Urothelium cell line (cell line): ENCODE data around the gene FAM156A.
"Not testable (repeated sequence)": the region's sequence is repeated elsewhere in the genome, so short reads cannot be mapped to it uniquely, and the experiment has no call there.

Source experiments
- DNase-seq: peaks from one replicate; pipeline ENCODE4 v3.0.0; 2011; ENCODE audit warnings: low spot score, mixed read lengths
- FAIRE-seq: peaks from 2 replicates; lab custom pipeline; 2011; peaks lifted over from hg19 to GRCh38; lab: Jason Lieb, UNC

FAM156A gene

DNA sequence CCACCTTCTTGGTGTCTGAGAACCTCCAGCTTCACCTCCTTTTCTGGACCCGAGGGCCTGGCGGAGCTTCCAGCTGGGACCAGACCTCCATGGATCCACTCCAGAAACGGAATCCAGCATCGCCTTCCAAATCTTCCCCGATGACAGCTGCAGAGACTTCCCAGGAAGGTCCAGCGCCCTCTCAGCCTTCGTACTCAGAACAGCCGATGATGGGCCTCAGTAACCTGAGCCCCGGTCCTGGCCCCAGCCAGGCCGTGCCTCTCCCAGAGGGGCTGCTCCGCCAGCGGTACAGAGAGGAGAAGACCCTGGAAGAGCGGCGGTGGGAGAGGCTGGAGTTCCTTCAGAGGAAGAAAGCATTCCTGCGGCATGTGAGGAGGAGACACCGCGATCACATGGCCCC, 51.2 kb downstream of the FAM156A start:
- DNase-seq, FAIRE-seq: not testable (repeated sequence)

DNA sequence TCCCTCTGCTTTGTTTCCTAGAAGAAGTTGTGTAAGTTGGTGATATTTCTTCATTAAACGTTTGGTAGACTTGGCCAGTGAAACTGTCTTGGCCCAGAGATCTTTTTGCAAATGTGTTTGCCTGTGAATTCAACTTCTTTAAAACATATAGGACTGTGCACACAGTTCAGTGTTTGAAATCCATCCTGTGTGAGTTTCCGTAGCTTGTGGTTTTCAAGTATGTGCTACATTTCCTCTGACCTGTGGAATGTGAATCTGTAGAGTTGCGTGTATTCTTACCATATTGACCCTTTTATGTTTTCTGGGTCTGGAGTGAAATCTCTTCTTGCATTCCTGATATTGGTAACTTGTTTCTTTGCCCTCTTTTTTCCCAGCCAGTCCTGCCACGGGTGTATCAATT, 52.2 kb downstream of the FAM156A start:
- DNase-seq, FAIRE-seq: not testable (repeated sequence)

DNA sequence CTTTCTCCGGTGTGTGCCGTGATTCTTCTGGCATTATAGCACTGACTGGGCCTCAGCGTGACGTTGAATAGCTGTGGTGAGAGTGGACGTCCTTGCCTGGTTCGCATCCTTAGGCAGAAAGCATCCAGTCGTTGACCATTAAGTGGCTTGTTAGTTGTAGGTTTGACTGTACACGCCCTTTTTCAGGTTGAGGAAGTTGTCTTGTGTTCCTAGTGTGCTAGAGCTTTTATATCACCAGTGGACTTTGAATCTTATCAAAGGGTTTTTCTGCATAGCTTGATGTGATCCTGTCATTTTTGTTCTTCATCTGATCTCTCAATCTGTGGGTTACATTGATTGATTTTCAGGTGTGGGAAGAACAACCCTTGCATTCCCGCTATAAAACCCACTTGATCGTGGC, 52.8 kb downstream of the FAM156A start:
- not testable (repeated sequence) for FAIRE-seq, DNase-seq
